Subcutaneous adipose tissue (tissue), 4 donors: Measurements from ENCODE around the gene TCF3. TPM values are rescaled to one million over a fixed set of nuclear protein-coding genes. Genes with fewer than 3 reads are reported as not detected.

ENCODE experiments used
- total RNA-seq, 4 donors: library from RNA; depleted of rRNA; stranded (reverse); fragments of >200 nt; gene quantifications; one replicate each; pipeline ENCODE4 v1.1.0, GENCODE V29; 2016
- TF ChIP-seq, protein P1 (sequence below): fragments of 450-650 bp; IDR thresholded peaks from one replicate; pipeline ENCODE4 v1.5.1; 2016; ENCODE audit warnings: low read depth, mild to moderate bottlenecking, control low read depth, antibody characterized with exemption, moderate library complexity

The TCF3 gene
- total RNA-seq, 4 donors from 2014 or later, result 13.0 to 34.8 (median 22.9) TPM

DNA sequence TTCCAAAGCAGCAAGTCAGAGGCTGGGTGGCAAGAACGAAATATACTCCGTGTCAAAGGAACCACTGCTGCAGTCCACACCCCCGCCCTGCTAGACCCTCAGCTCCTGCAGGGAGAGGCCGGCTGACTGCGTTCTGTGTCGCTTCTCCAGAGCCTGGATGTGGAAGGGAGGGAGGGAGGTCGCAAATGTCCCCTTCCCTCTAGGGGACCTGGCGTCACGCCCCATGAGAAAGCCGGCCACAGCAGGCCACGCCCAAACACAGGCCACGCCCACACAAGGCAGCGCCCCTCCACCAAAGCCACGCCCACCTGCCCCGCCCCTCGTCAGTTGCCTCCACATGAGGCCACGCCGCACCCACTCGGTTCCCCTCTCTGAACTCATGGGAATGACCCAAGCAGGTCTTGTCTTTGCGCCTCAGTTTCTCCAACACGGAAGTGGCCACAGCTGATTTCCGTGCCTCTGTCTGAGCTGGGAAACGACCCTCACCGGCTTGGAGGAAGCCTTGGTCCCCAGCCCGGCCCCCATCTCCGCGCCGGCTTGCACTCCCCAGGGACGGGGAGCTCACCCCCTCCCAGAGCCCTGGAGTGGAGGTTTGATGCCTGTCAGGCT, 38.4 kb upstream of the TCF3 start:
- TF ChIP-seq, protein P1, sequence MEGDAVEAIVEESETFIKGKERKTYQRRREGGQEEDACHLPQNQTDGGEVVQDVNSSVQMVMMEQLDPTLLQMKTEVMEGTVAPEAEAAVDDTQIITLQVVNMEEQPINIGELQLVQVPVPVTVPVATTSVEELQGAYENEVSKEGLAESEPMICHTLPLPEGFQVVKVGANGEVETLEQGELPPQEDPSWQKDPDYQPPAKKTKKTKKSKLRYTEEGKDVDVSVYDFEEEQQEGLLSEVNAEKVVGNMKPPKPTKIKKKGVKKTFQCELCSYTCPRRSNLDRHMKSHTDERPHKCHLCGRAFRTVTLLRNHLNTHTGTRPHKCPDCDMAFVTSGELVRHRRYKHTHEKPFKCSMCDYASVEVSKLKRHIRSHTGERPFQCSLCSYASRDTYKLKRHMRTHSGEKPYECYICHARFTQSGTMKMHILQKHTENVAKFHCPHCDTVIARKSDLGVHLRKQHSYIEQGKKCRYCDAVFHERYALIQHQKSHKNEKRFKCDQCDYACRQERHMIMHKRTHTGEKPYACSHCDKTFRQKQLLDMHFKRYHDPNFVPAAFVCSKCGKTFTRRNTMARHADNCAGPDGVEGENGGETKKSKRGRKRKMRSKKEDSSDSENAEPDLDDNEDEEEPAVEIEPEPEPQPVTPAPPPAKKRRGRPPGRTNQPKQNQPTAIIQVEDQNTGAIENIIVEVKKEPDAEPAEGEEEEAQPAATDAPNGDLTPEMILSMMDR, result no peak

DNA sequence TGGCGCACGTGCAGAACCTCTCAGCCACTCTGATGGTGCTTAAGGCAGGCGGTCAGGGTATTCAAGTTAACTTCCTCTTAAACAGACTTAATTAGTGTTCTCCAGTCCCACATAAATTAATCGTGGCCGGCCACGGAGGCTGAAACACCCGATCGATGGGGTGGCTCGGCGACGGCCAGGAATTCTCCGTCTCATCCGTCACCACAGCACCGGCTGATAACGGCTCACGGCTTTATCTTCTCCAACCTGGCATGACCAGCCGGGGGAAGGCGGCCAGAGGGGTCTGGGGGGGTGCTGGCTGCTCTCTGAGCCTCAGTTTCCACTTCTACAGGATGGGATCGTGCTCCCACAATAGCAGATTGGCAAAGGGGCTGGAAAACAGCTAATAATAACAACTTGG, 32.6 kb upstream of the TCF3 start:
- TF ChIP-seq, protein P1, result no peak

DNA sequence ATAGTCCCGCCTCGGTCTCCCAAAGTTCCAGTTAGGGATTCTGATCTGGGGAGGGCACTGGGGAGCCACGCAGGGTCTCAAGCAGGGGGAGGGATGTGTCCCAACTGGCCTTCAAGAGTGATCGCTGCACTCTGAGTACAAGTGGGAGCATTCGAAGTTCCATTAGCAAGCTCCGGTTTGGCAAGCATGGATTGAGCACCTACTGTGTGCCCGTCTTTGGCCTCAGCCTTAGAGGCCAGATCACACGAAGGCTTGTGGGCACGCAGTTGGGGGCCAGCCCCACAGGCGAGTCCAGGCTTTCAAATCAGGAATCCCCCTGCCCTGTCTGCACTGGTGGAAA, 32.1 kb upstream of the TCF3 start:
- TF ChIP-seq, protein P1, result no peak

GRCh38 chr19:1683869-1684572, 31.6 kb upstream of the TCF3 start:
- TF ChIP-seq, protein P1, result no peak

DNA sequence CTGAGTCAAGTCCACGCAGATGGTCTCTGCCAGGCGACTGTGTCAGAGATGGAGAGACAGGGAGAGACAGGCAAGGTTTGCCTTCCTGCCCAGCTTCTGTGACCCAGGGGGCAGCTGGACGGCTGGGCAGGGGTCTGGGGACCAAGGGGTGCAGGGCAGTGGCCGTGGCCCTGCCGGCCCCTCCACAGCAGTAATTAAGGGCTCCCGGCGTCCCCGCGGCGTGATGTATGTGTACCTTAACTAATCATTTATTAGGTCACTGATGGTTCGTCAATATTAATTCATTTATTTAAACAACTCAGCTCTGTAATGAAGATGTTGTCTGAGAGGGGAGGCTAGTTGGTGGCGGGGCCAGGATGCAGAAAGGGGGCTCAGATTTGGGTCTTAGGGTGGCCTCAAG, 28.6 kb upstream of the TCF3 start:
- TF ChIP-seq, protein P1, result no peak

- TF ChIP-seq, protein P1, result no peak
These were observed 25.7 kb upstream of the TCF3 start for GRCh38 chr19:1678073-1678472.

GRCh38 chr19:1676351-1677266, 24.2 kb upstream of the TCF3 start:
- TF ChIP-seq, protein P1, result no peak
